Left lung (tissue), 10 donors: ENCODE results near the gene DEPP1. TPM values are rescaled to one million over a fixed set of nuclear protein-coding genes. Genes with fewer than 3 reads are reported as not detected.

Experiments
- ATAC-seq: fragments of 200-7000 bp; cut with Tn5 transposase; one replicate; pipeline ENCODE4 v1.9.1; 2020; ENCODE audit warnings: moderate library complexity
- DNase-seq, 4 donors: peaks; one replicate each; pipeline ENCODE4 v3.0.0-alpha.2; 2013 to 2020
- H3K27ac ChIP-seq, 2 donors: fragments of 200-600 bp; sonication (generic) in 1 of 2; one replicate each; pipeline versions ENCODE4 v1.5.0 to v1.8.0; 2020 to 2021
- H3K27me3 ChIP-seq, 2 donors: fragments of 200-600 bp; sonication (generic) in 1 of 2; one replicate each; pipeline versions ENCODE4 v1.5.0 to v1.8.0; 2020 to 2021
- H3K36me3 ChIP-seq, 2 donors: fragments of 200-600 bp; sonication (generic) in 1 of 2; one replicate each; pipeline versions ENCODE4 v1.5.0 to v1.8.0; 2020 to 2021
- H3K4me1 ChIP-seq, 2 donors: fragments of 200-600 bp; one replicate each; pipeline ENCODE4 v1.8.0; 2021
- H3K4me3 ChIP-seq, 2 donors: fragments of 200-600 bp; sonication (generic) in 1 of 2; one replicate each; pipeline versions ENCODE4 v1.5.0 to v1.8.0; 2020 to 2021; ENCODE audit warnings: mild to moderate bottlenecking in 1 of 2
- H3K9me3 ChIP-seq, 2 donors: fragments of 200-600 bp; sonication (generic) in 1 of 2; one replicate each; pipeline versions ENCODE4 v1.5.0 to v1.8.0; 2020 to 2021
- CTCF ChIP-seq, 2 donors: fragments of 200-600 bp; sonication (generic) in 1 of 2; IDR thresholded peaks; one replicate each; pipeline versions ENCODE4 v1.5.0 to v1.8.0; 2021; ENCODE audit warnings: antibody characterized with exemption in 2 of 2
- intact Hi-C, 2 donors: fragments of 100-400 bp; cut with DNase I; formaldehyde crosslinking; loops; one replicate each; pipeline versions ENCODE4 v1.11.2 to v1.14.2; 2022
- polyA plus RNA-seq, 6 donors: library from polyadenylated mRNA; unstranded; fragments of 120-200 nt; gene quantifications; one replicate each; pipeline ENCODE4 v1.2.1, GENCODE V29; 2013; ENCODE audit not compliant: insufficient read length in 6 of 6
- total RNA-seq, 2 donors: library from RNA; stranded (reverse); fragmentation: NEBNext Ultra II Directional; extraction: Animal tissue kit (Norgen Biotek cat#: 25700); gene quantifications; one replicate each; pipeline ENCODE4 v1.2.1, GENCODE V29; 2021
- donor health status: DM: no; HTN: yes; CAD: no.
- donor health status: DM: no; HTN: no; CAD: no.

Gene DEPP1
- total and polyA plus RNA-seq, 8 donors: 18.5 to 59.8 (median 28.3) TPM

GRCh38 chr10:44936314-44936975 is 42.2 kb downstream of the DEPP1 start:
- Histone ChIP-seq H3K27ac (peak overlapping the region in 1 of 2 donors; percentile 45), H3K9me3 (no peaks in the 10 kb centered on the region), H3K4me3 (no peak overlapping the region), H3K4me1 (peaks cover 8 to 78% of the 10 kb centered on the region in 2 donors), H3K36me3 (no peaks in the 10 kb centered on the region), H3K27me3 (no peaks in the 10 kb centered on the region)
- no peak for TF ChIP-seq CTCF (IDR thresholded peaks at IDR 0.05)
- ATAC-seq (no peak), DNase-seq (no peak)
- intact Hi-C loops: no loop called here

- Histone ChIP-seq H3K9me3 (no peaks in the 10 kb centered on the region), H3K4me1 (peaks cover 8 to 78% of the 10 kb centered on the region in 2 donors), H3K4me3 (no peak overlapping the region), H3K27me3 (no peaks in the 10 kb centered on the region), H3K27ac (peak overlapping the region in 1 of 2 donors; percentile 45), H3K36me3 (no peaks in the 10 kb centered on the region)
- TF ChIP-seq CTCF (IDR thresholded peaks at IDR 0.05): no peak
- ATAC-seq (no peak), DNase-seq (no peak)
- intact Hi-C loops: no loop called here
Observed at GRCh38 chr10:44935966-44936295, 42.7 kb downstream of the DEPP1 start.

GRCh38 chr10:44935201-44935965 is 43.2 kb downstream of the DEPP1 start:
- Histone ChIP-seq H3K36me3 (no peaks in the 10 kb centered on the region), H3K27me3 (no peaks in the 10 kb centered on the region), H3K27ac (peak overlapping the region in 1 of 2 donors; percentile 45), H3K4me3 (no peak overlapping the region), H3K9me3 (no peaks in the 10 kb centered on the region), H3K4me1 (peaks cover 8 to 74% of the 10 kb centered on the region in 2 donors)
- no peak for TF ChIP-seq CTCF (IDR thresholded peaks at IDR 0.05)
- ATAC-seq (peak; percentile 11), DNase-seq (peak in 1 of 4 donors; percentile 34)
- intact Hi-C loops: no loop called here

- DNase-seq (peak in 1 of 4 donors; percentile 39), ATAC-seq (no peak)
- Histone ChIP-seq H3K4me1 (peaks cover 8 to 66% of the 10 kb centered on the region in 2 donors), H3K4me3 (no peak overlapping the region), H3K36me3 (no peaks in the 10 kb centered on the region), H3K27ac (no peak overlapping the region), H3K9me3 (no peaks in the 10 kb centered on the region), H3K27me3 (no peaks in the 10 kb centered on the region)
- intact Hi-C loops: loop anchor here in 1 of 2 donors (5.0 kb wide), 1 partner anchor 43 kb away; the partner anchor contains the start of gene DEPP1
- no peak for TF ChIP-seq CTCF (IDR thresholded peaks at IDR 0.05)
Observed at GRCh38 chr10:44934416-44935200, 44.0 kb downstream of the DEPP1 start.
